NCI-H1105 (cell line): Measurements from ENCODE around the gene PTPRD.

ENCODE experiments used
- DNase-seq: peaks from one replicate; lab custom pipeline; 2025; lab: John Stamatoyannopoulos, UW

Gene PTPRD

DNA sequence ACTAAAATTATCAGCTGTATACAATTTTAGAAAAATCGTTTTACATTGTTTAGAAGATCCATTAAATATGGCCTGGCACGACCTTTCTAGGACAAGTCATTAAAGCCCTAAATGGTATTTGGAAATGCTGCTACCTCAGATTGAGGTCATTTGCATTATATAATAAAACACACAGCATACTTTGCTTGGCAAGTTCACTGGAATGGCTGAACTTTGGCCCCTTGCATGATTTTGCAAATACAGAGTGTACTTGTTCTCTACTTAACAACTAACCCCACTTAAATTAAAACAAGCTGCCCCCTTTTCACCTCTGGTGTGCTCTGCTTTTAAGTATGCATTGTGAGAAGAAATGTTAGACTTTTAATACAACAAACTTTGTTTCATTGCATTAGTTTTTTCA is 860.1 kb downstream of the PTPRD start:
- DNase-seq, result no peak

DNA sequence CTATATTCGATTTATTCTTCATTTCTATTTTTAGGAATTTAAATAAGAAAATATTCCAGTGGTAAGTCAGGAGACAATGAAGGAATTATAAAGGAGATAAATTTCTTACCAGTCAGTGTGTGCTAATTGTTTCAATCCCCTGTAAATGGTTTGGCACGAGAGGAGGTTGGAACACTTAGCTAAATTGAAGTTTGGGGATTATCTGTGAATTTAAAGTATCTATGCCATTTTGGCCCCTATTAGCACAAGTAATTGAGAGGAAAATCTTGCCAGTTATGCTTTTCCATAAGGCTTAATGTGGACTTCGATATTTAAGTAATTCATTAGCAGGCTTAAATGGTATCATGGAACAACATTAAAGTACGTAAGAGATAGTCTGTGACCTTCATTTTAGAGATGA is 860.8 kb downstream of the PTPRD start:
- DNase-seq, result no peak

DNA sequence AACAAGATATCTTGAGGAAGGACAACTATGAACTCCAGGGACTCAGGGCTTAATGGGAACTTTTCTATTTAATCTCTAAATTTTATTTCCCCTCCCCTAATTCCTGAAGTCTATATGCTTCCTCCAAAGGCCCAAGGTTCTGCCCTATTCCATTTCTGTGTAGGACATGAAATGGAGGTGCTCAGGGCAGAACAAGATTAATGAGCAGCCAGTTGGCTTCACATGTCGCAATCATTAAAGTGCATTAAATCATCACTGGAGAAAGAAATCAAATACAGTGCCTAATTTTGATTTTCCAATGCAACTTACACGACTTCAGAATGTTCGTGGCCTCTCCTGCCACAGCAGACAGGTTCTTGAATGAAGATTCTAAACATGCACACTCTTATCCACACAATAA is 862.1 kb downstream of the PTPRD start:
- DNase-seq, result no peak

DNA sequence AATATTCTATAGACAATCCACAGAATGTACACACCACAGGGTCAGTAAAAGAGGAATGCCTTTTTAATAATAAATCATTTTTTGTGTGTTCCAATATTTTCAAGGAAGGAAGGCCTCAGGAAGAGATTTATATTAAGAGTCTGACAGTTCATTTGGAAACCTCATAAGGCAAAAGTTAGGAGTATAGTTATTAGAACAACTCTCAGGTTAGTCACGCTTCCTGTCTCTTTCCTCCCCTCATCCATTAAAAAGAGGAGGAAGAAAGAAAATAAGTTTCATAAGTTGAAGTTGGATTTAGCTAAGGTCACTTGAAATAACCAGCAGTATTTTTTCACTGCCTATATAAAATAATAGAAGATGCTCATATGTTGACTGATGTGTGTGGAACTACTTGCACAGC is 863.2 kb downstream of the PTPRD start:
- DNase-seq, result no peak

DNA sequence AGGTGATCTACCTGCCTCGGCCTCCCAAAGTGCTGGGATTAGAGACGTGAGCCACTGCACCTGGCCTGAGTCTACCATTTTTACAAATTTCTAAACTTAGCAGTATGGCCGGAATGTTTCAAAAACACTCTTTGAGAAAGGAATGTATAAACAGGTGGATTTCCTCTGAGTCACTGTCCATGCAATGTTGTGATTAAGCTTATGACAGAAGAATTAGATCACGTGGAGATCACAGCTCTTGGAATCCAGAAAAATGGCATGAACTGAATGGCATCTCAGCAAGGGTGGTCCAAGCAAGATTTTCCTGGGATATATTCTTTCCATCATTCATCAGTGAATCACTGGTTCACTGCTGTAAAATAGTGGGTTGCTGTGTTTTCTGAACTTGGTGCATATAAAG is 865.0 kb downstream of the PTPRD start:
- DNase-seq, result no peak

DNA sequence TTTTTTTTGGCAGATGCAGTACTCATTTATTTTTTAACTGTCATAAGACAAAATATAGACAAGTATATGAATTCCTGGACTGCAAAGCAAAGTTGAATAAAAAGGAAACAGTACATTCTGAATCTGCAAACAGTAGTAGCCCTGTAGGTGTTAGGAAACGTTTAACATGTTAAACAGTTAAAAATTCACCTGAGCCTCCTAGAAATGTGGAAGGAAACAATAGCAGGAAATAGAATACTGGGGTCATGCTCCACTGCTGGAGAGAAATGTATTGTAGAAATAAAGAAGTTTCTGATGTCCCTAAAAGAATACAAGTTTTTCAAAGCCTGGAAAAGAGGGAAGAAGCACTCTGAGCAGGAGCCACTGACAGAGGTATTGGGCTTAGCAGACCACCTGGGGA is 866.0 kb downstream of the PTPRD start:
- no peak for DNase-seq

DNA sequence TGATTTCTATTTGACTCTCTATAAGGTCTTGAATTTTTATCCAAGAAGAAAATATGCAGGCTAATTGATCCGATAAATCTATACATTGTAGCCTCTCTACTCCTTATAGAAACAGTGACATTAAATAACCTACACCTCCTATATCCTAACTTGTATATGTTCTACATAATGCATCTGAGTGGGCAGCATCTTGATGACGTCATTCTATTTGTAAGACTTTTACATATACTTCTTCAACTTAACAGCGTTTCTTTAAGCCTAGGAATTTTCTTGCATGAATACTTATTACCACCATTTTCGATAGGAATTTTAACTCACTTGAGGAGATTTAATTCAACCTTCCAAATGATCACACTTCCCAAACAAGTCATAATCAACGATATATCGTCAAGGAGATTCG is 869.0 kb downstream of the PTPRD start:
- DNase-seq, result no peak

DNA sequence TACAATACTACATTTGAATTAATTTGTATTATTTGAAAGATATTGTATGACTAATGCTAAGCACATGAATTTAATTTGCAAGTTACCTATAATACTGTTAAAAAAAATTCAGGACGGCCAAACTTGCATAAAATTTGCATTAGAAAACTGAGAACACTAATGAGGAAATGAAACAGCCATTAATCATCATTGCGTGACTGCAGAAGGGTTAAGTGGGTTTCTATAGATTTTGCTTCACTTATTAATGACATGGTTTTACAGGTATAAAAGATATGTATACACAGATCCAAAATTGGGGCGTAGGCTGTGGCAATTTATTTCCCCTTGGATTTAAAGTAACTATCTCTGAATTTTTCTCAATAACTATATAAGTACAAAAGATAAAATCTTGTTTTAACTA is 882.6 kb downstream of the PTPRD start:
- no peak for DNase-seq

DNA sequence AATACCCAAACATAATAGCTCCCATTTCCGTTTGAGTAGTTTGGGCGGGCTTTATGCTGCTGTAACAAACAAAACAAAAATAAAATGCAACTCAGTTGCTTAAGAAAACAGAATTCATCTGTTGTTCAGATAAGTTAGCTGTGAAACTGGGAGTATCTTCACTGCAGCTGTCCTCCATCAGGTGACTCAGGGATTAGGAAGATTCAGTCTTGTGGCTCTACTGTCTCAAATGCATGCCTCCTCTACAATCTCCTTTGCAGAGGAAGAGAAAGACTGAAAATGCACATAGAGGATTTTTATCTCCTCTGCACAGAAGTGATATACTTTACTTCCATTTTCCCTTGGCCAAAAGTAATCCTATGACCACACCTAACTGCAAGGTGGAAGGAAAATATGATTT is 883.7 kb downstream of the PTPRD start:
- DNase-seq, result no peak

DNA sequence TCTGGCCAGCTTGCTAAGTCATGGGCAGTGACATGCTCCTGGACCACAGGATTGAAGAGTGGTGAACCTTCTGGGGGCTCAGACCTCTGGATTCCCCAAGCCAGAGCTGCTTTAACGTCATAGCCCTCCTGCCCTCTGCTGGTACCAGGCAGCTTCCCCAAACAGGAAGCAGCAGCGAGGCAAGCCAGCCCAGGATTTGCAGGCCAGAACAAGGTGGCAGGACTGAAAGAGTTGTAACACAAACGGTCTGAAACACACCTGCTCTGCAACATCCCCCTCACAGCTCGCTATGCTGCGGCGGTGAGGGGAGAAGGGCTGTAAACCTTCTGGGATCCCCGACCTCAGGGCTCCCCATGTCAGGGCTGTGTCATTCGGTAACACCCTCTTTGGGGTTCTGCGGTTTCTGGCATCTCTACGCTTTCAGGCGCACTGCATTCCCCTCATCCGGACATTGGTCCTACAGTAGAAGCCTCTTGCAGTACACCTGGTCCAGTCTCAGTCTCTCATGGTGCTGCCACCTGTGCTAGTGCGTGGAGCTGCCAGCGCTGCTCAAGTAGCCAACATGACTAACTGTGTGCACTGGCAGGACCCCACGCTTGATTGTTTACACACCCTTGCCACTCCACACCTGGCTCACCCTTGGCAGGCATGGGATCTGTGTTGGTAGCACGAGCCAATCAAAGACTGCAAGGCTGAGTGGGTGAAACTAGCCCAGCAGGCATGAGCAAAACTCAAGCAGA is 893.3 kb downstream of the PTPRD start:
- no peak for DNase-seq

DNA sequence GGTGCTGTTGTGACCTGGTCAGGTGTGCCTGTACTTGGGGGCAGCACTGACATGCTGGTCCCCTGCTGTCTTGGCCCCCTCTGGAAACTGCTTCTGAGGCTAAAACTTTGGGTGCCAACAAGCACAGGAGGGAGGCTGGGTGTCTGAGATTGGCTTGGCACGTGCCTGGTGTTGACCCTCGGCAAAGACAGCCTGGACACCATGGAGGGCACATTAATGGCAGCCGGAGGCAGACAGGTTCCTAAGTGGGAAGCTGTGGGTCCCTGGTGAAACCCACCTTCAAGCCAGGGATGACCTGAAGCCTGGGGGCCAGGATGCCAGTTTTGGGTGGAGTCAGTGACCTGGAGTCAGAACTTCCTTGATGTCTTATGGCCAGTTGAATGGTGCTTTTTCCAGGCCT is 894.1 kb downstream of the PTPRD start:
- DNase-seq, result no peak

DNA sequence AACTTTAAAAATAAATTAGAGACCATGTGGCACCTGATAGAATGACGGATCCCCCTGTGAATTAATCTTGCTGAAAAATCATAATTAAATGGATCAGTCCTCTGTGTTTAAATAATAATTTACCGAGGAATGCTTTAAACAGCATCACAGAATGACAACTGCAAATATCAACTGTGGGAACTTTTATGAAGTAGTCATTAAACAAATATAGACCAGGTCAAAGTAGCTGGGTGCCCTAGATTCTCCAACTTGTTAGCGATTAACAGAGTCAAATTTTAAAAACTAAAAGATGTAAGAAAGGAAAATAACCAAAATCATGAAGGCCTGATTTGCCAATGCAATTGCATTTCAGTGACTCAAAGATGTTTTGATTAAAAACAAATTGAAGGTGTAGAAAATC is 933.4 kb downstream of the PTPRD start:
- no peak for DNase-seq

DNA sequence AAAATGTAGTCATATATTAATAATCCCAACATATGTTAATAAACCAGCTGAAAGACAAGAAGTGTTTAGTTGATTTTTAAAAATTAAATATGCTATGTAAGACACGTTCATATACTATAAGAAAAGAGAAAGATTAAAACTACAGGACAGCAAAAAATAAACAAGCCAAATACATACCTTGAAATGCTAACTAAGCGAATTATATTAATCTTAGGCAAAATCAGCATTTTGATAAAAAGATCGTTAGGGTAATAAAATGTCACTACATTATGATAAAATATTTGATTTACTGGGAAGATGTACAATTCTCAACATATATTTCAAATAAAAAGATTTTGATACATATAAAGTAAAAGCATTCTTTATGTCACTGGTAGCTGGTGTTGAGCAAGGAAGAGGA is 938.3 kb downstream of the PTPRD start:
- DNase-seq, result no peak

DNA sequence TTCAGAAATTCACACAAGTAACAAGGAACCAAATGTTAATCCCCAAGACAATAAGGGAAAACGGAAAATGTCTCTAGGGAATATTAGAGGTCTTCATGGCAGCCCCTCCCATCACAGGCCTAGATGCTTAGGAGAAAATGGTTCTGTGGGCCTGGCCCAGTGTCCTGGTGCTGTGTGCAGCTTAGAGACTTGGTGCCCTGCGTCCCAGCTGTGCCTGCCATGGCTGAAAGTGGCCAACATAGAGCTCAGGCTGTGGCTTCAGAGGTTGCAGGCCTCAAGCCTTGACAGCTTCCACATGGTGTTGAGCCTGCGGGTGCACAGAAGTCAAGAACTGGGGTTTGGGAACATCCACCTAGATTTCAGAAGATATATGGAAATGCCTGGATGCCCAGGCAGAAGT is 942.3 kb downstream of the PTPRD start:
- no peak for DNase-seq

DNA sequence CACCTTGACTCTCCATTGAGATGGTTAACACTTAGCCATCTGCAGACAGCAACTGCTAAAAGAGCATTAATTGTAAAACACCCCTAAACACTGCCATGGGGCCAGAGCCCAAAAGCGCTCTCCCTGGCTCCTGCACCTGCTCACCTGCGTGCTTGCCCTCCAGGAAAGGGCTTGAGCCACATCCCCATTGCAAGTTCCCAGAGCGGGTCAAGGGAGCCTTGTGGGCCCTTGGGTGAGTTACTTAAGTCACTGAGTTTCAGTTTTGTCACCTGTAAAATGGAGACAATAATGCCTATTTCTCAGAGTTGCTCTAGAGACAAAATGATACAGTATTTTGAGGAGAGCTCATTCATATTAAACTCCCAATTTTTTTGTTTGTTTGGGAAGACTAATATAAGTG is 967.8 kb downstream of the PTPRD start:
- DNase-seq, result no peak

DNA sequence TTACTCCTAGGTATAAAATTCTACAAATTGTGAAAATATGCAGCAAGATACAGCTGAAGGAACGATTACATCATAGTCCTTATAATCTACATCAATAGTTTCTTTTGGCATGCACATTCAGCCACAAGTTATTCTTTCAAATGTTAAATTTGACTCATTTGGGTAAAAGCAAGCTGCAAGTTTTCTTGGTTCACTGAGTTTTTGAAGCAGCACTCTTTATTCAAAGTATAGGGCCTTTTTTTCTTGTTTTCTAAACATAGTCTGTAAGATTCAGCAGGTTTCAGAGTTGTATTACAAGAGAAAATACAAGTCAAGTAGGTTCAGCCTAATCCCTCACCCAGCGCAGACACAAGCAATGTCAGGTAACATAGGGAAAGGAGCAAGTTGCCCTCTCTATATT is 981.5 kb downstream of the PTPRD start:
- DNase-seq, result no peak

DNA sequence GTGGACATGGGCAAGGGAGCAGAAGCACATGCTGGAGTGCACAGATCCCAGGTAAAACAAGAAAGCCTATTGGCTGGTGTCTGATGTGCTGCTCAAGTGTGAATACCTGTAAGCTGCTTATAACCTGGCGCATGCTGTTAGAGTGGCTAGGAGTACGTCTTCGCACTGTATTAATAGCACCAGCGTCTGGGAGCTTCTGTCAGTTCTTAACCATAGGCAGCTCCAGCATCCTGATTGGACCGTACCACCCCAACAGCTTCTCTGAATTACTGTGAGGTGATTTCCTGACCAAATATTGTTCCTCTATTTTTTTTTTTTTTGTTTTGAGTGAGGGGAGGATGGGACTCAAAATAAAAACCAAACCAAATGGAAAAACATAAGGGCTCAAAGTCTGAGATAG is 987.6 kb downstream of the PTPRD start:
- DNase-seq, result no peak

DNA sequence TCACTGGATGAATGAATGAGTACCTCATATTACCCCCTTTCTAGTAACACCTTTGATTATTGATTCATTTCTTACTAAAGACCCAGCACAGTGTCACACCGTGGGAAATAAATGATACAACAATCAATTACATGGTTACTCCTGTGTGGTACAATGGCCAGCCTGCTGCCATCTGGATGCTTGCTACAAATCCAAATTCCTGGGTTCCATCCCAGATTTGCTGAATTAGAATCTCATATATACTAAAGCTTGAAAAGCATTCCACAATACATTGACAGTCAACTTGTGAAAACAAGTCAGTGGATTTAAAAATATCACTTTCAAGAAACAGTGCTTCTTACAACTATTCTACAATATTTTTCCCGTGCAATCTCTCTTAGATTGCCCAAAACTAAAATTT is 989.3 kb downstream of the PTPRD start:
- no peak for DNase-seq

DNA sequence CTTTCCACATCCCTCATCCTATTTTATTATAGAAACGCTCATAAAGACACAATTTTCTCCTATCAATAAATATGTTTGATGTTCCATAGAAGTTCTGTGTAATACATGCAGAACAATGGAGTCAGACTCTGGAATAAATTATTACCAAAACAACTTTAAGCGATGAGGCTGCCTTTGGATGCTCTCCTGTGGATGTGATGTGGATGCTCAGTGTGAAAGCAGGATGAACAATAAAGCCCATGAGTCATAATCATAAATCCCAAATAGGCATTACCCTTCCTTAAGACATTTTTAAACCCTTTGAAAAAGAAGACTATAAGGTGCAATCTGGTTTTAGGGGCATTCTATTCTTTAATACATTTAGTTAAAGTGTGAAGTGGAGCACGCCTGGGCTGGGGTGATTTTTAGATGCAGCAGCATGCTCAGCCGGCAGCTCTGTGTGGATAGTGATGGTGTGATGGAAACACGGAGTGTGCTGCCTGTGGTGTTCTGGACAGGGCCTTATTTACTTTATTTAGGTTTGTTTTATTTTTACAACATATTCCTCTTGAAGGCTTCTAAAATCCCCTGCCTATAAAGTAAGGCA is 991.4 kb downstream of the PTPRD start:
- no peak for DNase-seq

DNA sequence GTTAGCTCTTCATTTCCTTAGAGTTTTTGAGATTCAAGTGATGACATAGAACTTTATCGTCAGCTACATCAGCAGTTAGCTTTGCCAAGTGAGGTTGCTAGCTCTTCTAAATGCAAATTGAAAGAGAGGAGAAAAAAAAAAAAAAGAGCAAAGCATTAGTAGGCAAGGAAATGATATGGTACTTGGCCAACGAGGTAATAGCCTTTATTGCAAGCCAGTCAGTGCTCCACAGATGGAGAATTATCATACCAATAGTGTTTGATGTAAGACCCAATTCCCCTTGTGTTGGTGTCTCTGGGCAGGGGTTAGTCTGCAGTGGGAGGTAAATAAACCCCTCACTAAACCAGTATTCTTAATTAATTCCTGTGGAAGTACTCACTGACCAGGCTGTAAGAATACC is 992.1 kb downstream of the PTPRD start:
- DNase-seq, result no peak

DNA sequence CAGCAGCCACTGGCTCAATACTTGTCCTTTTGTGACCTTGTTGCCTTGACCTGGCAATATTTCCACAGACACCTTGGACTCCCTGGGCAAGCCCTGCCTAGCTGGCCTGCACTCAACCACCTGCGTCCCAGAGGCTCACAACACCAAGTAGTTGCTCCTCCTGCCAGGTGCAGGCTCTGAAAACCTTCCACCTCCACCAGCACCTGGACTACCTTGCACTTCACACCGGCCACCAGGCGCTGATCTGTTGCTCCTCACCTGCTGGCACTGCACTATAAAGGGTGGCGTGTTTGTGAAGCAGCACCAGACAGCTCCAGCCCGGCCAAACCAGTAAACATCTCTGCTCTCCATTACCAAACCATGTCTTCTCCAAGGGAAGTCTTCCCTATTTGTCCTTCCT is 997.7 kb downstream of the PTPRD start:
- DNase-seq, result no peak

DNA sequence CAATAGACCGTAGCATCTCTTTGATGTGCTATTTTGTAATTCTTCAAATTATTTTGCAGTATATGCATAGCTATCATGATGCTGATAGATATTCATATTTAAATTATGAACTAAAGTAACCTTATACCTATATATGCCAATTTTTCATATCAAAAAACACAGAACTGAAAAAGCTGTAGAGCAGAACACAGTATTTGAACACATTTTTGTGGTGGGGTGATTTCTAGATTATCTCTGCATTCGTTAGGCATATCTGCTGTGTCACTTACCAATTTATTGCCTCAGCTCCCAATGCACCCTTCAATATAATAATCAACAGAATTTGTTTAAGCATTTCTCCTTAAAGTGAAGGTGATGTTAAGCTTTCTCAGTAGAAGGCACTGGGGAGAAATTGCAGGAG is 998.2 kb downstream of the PTPRD start:
- DNase-seq, result no peak

DNA sequence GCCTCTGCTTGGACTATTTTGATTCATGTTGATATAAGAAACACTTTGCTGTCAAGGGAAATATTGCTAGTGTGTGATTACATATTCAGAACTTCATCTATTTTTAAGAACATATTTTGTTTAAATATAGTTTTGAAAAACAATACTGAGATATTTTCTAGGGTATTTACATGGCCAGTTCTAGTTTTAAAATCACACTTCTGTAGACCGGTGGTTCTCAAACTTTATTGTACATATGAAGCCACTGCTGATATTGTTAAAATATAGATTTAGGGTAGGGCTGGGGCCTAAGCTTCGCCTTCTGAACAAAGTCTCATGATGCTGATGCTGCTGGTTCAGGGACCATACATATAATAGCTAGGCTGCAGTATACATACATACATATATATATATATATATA is 1000.0 kb downstream of the PTPRD start:
- no peak for DNase-seq

DNA sequence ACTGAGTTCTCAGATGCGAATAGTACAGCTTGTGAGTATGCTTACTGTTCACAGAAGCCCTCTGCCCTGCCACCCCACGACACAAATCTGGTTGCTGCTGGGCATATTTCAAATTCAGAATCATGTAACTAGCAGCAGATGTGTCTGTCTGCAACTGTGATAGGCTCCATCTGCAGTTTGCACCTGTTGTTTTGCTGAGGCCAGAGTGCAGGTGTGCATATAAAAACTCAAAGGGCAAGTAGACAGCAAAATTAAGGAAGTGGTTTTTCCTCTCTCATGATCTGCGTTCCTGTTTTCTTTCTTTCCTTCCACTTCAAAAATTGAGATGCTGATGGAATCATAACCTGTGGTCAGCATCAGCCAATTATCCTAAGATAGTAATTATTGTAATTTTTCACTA is 1000.5 kb downstream of the PTPRD start:
- peak; percentile 87 for DNase-seq
